Fibroblast of lung (primary cell): ENCODE results near the gene KIAA0753. TPM values are rescaled to one million over a fixed set of nuclear protein-coding genes. Genes with fewer than 3 reads are reported as not detected.

ENCODE experiments used
- DNase-seq, 2 donors: peaks; one replicate each; pipeline versions ENCODE4 v3.0.0 to v3.0.0-alpha.2; 2010; ENCODE audit warnings: low read depth in 2 of 2
- H2AFZ ChIP-seq: 2 replicates; pipeline ENCODE4 v1.5.1; 2012; ENCODE audit warnings: low read length, control low read depth, inconsistent platforms
- H3K27ac ChIP-seq: 2 replicates; pipeline ENCODE4 v1.5.1; 2011; ENCODE audit warnings: low read length, control low read depth; ENCODE audit not compliant: insufficient read depth
- H3K27me3 ChIP-seq: 2 replicates; pipeline ENCODE4 v1.5.1; 2011; ENCODE audit warnings: mild to moderate bottlenecking, low read length; ENCODE audit not compliant: control insufficient read depth, insufficient read depth
- H3K36me3 ChIP-seq: 2 replicates; pipeline ENCODE4 v1.5.1; 2011; ENCODE audit warnings: low read length; ENCODE audit not compliant: control insufficient read depth, insufficient read depth
- H3K4me1 ChIP-seq: 2 replicates; pipeline ENCODE4 v1.5.1; 2011; ENCODE audit warnings: low read length; ENCODE audit not compliant: control insufficient read depth, insufficient read depth; ENCODE audit errors: extremely low read depth
- H3K4me2 ChIP-seq: 2 replicates; pipeline ENCODE4 v1.5.1; 2011; ENCODE audit warnings: low read length, control low read depth; ENCODE audit not compliant: insufficient read depth; ENCODE audit errors: extremely low read depth
- H3K4me3 ChIP-seq, 4 experiments: fragments of 200-600 bp in 1 of 4; sonication (generic) in 1 of 4; replicated peaks in 1 of 4; 2 replicates each; pipeline ENCODE4 v1.5.1; 2011 to 2016; ENCODE audit warnings: low read length in 4 of 4, low read depth in 3 of 4, mild to moderate bottlenecking in 3 of 4, control low read depth in 2 of 4, inconsistent platforms in 1 of 4, mixed read lengths in 1 of 4; ENCODE audit not compliant: insufficient read depth in 1 of 4; ENCODE audit errors: control extremely low read depth in 1 of 4
- H3K79me2 ChIP-seq: 2 replicates; pipeline ENCODE4 v1.5.1; 2012; ENCODE audit warnings: mild to moderate bottlenecking, low read length, inconsistent platforms; ENCODE audit not compliant: control insufficient read depth, insufficient read depth
- H3K9ac ChIP-seq: 2 replicates; pipeline ENCODE4 v1.5.1; 2011; ENCODE audit warnings: mild to moderate bottlenecking, low read length, control low read depth; ENCODE audit not compliant: insufficient read depth
- H3K9me3 ChIP-seq: 2 replicates; pipeline ENCODE4 v1.5.1; 2012; ENCODE audit warnings: low read depth, low read length; ENCODE audit not compliant: control insufficient read depth, insufficient read depth
- H4K20me1 ChIP-seq: 2 replicates; pipeline ENCODE4 v1.5.1; 2011; ENCODE audit warnings: low read length; ENCODE audit not compliant: control insufficient read depth, insufficient read depth; ENCODE audit errors: extremely low read depth
- CTCF ChIP-seq, 2 donors: IDR thresholded peaks in 1 of 2; conservative IDR thresholded peaks in 1 of 2; 1 replicate in 1 of 2; 2 replicates in 1 of 2; pipeline ENCODE4 v1.5.1; 2011 to 2012; ENCODE audit warnings: low read length in 2 of 2, control low read depth in 1 of 2, inconsistent platforms in 1 of 2, low read depth in 1 of 2, mild to moderate bottlenecking in 1 of 2
- EZH2 ChIP-seq: IDR thresholded peaks from 2 replicates; pipeline ENCODE4 v1.5.1; 2012; ENCODE audit warnings: low read length, control low read depth, mild to moderate bottlenecking; ENCODE audit errors: missing control alignments
- polyA plus RNA-seq, 2 donors: library from polyadenylated mRNA; depleted of rRNA in 1 of 2; stranded (reverse) in 1 of 2; unstranded in 1 of 2; fragments of >200 nt; gene quantifications; 2 replicates each; pipeline ENCODE4 v1.2.1, GENCODE V29; 2011 to 2012; ENCODE audit warnings: missing spikeins in 1 of 2
- total RNA-seq: library from RNA; depleted of rRNA; stranded (reverse); fragments of >200 nt; gene quantifications from 2 replicates; pipeline ENCODE4 v1.2.1, GENCODE V29; 2014

Gene KIAA0753
- total and polyA plus RNA-seq, 2 donors (not counting 1 experiment from before 2014, with no cell fraction given): 5.8 to 12.9 TPM

DNA sequence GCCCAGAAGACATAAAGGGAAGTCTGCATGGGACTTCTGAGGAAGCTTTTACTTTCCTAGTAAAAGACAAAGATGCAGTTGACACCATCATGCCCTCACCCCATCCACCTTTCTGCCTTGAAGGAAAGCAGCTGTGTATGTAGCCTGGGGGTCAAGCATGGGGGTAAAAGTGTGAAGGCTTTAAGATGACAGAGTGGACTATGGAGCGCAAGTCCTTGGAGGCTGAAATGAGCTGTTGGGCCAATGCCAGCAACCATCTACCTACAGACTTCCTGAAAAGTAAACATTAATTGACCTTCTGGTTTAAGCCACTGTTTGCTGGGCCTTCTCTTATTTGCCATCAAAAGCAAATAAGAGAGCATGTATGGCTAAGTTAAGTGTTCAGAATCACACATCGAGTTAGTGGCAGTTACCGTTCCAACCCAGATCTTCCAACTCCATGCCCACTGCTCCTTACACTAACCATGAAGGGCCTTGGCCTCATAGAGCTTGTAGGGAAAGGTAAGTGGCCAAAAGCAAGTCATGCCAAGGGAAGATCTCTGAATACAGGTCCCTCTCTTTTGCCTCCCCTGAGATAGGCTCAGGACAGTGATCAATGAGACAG is 42.7 kb upstream of the KIAA0753 start:
- no peaks in the 10 kb centered on the region for H4K20me1 ChIP-seq
- no peaks in the 10 kb centered on the region for H3K79me2 ChIP-seq
- H3K4me2 ChIP-seq: no peak overlapping the region
- no peaks in the 10 kb centered on the region for H3K4me1 ChIP-seq
- TF ChIP-seq EZH2: no peak
- TF ChIP-seq CTCF (conservative IDR thresholded peaks at IDR 0.05 in 1 of 2, IDR thresholded peaks at IDR 0.05 in 1 of 2; ENCODE audit: low read depth in 1 of 2, low read length in 2 of 2): no peak
- no peaks in the 10 kb centered on the region for H3K36me3 ChIP-seq
- H3K27ac ChIP-seq: no peak overlapping the region
- no peak overlapping the region for H2AFZ ChIP-seq
- H3K4me3 ChIP-seq: no peak overlapping the region
- H3K27me3 ChIP-seq: no peaks in the 10 kb centered on the region
- H3K9me3 ChIP-seq: no peaks in the 10 kb centered on the region
- no peak overlapping the region for H3K9ac ChIP-seq
- DNase-seq: no peak

DNA sequence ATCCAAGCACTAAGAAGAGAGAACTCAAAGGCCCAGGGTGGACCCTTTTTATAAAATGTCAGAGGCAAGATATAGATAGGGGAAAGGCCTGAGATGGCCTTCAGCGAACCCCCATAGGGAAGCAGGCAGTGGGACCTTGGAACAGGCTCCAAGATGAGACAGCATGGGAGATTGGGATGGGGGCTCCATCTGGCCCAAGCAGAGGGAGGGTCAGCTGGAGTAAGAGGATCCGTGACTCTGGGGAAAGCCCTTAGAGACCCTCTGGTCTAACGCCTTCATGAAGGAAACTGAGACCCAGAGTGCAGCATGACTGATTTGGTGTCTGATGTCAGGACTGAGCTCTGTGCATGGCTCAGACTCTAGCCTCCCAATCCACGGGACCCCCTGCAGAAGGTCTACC is 41.8 kb upstream of the KIAA0753 start:
- no peak for DNase-seq
- Histone ChIP-seq H3K27me3 (no peaks in the 10 kb centered on the region), H3K9me3 (no peaks in the 10 kb centered on the region)

DNA sequence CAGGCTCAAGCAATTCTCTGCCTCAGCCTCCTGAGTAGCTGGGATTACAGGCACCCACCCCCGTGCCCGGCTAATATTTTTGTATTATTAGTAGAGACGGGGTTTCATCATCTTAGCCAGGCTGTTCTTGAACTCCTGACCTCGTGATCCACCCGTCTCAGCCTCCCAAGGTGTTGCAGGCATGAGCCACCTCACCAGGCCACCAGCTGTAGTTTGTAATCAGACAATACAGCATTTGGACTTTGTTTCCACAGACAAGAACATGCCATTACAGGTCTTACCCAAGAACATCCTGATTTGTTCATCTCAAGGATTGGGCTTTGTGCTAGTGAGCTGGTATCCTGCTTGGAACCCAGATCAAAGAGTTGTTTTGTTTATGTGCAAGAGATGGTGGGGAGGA is 41.2 kb upstream of the KIAA0753 start:
- no peak overlapping the region for H2AFZ ChIP-seq
- H4K20me1 ChIP-seq: no peaks in the 10 kb centered on the region
- H3K9ac ChIP-seq: no peak overlapping the region
- no peaks in the 10 kb centered on the region for H3K27me3 ChIP-seq
- no peak overlapping the region for H3K27ac ChIP-seq
- no peak overlapping the region for H3K4me2 ChIP-seq
- no peaks in the 10 kb centered on the region for H3K79me2 ChIP-seq
- no peaks in the 10 kb centered on the region for H3K9me3 ChIP-seq
- no peaks in the 10 kb centered on the region for H3K36me3 ChIP-seq
- DNase-seq: no peak
- TF ChIP-seq CTCF (conservative IDR thresholded peaks at IDR 0.05 in 1 of 2, IDR thresholded peaks at IDR 0.05 in 1 of 2; ENCODE audit: low read depth in 1 of 2, low read length in 2 of 2) (no peak), EZH2 (no peak)
- H3K4me1 ChIP-seq: no peaks in the 10 kb centered on the region
- no peak overlapping the region for H3K4me3 ChIP-seq

More for the DNA sequence above, 41.8 kb upstream of the KIAA0753 start:
- Histone ChIP-seq H3K36me3 (no peaks in the 10 kb centered on the region), H4K20me1 (no peaks in the 10 kb centered on the region), H3K27ac (no peak overlapping the region), H3K4me2 (no peak overlapping the region), H2AFZ (no peak overlapping the region), H3K79me2 (no peaks in the 10 kb centered on the region), H3K4me3 (no peak overlapping the region), H3K9ac (no peak overlapping the region), H3K4me1 (no peaks in the 10 kb centered on the region)
- TF ChIP-seq EZH2: no peak
